ENCODE data around the gene DBF4B.

The DBF4B gene

DNA sequence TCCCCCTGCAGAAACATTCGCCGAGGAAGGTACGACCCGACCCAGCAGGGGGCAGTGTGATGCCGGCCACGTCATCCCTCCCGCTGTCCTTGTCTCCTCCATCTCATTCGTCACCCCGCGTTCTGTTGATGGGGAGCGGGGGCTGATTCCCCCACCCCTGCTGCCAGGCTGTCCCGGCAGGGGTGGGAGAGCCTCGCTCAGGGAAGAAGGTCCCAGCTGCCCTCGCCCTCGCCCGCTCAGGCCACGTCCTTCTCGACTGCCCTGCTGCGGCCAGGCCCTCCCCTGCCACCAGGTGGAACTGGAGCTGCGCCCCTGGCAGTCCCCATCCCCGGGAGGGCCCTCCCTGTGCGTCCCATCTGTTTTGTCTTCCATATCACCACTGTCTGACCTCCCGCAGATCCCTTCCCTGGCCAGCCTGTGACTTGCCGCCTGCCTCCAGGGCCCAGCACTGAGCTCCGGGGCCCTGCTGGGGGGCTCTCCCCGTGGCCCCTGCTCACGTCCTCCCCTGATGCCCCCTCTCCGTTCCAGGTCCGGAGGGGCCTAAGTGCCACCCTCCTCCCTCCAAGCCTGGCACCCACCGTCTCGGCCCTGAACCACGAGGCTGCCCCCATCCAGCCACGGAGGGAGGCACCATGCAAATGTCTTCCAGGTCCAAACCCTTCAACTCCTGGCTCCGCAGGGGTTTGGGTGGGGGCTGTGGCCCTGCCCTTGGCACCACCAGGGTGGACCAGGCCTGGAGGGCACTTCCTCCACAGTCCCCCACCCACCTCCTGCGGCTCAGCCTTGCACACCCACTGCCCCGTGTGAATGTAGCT, 71.0 kb downstream of the DBF4B start:
- DNase-seq = peak; percentile 86

DNA sequence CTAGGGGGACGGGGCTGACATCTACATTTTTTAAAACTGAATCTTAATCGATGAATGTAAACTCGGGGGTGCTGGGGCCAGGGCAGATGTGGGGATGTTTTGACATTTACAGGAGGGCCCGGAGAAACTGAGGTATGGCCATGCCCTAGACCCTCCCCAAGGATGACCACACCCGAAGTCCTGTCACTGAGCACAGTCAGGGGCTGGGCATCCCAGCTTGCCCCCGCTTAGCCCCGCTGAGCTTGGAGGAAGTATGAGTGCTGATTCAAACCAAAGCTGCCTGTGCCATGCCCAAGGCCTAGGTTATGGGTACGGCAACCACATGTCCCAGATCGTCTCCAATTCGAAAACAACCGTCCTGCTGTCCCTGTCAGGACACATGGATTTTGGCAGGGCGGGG, 71.7 kb downstream of the DBF4B start:
- no peak for DNase-seq

DNA sequence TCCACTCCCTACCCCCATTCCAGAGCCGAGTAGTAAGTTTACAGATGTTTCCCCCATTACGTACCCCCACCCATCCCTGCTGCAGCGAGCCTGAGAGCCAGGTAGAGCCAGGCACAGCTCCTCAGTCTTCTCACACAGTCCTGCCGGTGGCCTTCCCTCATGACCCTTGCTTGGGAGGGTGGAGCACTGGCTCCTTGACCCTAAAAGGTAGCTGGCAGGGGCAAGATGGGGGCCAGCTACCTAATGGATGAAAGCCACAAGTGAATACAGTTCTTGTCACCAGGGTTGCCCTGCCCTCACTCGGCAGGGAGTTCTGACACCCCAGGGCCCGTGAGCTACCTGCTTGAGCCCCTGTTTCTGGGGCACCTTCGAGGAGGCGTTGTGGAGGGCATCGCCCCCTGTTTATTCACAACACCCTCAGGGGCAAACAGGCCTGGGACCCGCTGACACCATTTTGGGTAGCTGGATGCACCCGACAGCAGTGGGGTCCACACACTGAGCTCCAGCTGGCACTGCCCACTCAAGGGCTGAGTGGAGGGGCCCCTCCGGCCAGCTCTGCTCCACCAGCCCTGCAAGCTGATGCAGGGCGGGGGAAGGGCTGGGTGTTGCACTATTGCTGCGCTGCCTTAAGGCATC, 72.5 kb downstream of the DBF4B start:
- DNase-seq = no peak

DNA sequence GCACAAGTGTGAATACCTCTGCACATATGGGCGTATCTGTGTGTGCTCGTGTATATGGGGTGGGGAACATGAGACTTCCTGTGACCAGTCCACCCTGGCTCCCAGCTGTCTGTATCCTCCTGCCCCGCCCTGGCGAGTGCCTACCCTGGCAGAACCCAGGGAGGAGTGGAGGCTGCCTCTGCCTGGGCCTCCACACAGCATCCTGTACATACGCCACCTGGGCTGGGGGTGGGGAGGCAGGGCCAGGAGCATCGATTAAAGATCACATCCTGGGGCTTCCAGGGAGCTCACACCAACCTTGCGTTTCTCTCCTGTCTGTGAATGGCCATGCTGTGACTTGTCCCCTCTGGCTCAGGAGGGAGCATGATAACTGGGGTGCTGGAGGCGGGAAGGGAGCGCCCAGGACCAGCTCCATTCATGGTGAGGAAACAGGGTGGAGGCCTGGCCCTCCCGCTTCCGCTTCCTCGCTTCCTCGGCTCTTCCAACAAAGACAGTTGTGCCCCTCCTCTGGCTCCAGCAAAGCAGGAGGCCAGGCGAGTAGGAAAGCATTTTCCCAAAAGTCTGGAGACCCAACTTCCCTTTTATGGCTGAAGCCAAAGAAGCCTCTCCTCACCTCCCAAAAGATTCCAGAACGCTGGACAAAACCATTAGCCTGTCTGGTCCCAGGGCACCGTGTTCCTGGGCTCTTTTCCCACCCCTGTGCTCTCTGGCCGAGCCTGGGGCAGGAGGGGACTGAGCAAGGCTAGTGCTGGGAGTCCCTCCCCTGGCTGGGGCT, 73.3 kb downstream of the DBF4B start:
- DNase-seq = no peak

DNA sequence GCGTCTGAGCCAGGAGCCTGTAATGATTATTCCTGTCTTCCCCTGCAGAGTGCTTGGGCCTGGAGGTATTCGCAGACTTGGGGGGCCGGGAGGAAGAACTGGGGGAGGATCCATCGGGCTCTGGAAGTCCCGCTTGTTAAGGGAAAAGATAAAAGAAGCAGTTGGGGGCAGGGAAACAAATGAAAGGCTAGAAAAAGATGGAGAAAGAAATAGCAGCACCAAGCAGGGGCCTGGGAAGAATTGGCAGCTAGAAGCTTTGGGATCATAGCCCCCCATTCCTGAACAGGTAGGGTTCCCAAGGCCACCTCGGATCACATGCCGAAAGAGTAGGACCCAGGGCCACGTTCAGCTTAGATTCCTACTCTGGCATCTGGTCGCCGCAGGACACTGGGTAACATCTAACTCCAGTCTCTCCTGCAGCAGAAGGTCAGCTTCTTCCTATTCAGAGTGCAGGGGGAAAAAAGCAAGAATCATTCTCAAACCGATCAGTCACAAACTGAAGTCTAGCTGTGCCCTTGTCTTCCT, 73.9 kb downstream of the DBF4B start:
- no peak for DNase-seq

DNA sequence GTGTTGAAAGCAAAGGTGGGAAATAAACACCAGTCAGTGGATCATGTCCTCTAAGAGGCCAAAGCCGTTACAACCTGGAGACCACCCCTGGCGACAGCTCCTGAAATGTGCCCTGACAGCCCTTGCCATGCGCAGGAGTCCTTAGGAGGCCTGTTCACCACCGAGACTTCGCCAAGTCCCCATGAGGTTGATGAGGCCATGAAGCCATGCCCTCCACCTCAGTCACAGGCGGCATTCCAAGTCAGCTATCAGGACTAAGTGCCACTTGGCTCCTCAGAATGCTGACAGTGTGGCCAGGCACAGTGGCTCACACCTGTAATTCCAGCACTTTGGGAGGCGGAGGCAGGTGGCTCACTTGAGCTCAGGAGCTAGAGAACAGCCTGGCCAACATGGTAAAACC, 77.5 kb downstream of the DBF4B start:
- DNase-seq = no peak

DNA sequence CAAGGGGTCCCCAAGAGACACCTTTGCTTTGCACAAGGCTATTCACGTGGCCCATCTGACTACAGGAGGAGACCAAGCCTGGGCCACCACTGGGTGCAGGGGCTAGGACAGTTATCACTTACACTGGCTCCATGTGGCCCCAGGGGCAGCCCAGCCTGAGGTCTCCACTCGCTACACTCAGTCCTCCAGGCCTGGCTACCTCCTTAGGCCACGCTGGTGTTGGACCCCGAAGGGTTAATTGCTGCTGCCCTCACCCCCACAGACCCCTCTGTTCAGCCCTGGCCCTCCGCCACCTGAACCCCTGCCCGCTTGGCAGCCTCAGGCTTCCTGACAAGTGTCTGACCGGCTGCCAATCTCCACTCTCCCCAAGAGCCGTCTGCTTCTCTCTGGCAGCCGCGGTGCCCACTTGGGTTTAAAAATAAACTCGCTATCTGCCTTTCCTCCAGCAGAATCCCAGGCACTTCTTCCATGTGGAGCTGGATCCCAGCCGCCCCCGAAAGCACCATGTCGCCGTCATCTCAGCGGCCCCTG, 78.2 kb downstream of the DBF4B start:
- DNase-seq = no peak

DNA sequence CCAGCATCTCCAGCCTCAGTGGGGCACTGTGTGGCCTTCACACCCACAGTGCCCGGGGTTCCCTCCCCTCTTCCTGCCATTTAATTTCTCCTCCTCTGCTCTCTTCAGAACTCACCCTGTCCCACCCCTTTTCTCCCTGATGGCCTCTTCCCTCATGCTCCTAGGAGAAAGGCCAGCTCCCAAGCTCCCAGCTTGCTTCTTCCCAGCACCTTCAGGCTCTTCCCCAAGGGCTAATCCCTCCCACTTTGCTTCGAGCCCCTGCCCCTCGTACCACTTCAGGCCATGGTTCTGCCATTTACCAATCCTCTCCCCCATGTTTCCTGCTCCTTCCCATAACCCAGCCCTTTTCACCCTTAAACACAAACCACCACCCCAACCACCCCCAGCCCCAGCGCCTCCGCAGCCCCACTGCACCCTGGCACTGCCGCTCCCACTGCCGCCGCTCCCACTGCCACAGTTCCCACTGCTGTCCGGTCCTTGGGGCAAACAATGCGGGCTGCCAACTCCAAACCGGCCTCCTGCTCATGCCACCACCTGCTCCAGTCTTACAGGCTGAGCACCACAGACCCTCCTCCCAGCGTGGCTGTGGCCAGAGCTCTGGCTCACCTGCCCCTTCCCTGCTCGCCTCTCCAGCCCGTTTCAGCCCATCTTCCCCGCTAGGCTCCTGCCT, 78.9 kb downstream of the DBF4B start:
- DNase-seq = no peak

DNA sequence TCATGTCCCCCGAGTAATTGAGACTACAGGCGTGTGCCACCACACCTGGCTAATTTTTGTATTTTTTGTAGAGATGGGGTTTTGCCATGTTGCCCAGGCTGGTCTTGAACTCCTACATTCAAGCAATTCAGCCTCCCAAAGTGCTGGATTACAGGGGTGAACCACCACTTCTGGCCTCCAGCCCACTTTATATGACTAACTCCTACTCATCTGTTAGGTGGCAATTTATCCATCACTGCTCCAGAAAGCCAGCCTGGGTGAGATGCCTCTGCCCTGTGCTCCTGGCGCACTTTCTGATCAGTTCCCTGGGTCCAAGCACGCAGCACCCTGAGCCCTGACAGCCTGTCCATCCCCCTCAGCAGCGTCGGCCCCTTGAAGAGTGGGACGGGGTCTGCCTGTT, 79.7 kb downstream of the DBF4B start:
- DNase-seq = no peak

DNA sequence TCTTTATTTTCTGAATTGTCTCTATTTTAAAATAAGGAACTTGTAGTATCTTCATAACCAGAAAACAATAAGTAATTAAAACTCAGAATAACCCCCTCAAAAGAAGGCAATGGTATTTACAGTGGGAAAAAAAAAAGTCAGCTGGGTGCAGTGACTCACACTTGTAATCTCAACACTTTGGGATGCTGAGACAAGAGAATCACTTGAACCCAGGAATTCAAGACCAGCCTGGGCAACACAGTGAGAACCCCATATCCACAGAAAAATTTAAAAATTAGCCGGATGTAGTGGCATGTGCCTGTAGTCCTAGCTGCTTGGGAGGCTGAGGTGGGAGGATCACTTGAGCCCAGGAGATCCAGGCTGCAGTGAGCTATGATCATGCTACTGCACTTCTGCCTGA, 83.8 kb downstream of the DBF4B start:
- DNase-seq = no peak

DNA sequence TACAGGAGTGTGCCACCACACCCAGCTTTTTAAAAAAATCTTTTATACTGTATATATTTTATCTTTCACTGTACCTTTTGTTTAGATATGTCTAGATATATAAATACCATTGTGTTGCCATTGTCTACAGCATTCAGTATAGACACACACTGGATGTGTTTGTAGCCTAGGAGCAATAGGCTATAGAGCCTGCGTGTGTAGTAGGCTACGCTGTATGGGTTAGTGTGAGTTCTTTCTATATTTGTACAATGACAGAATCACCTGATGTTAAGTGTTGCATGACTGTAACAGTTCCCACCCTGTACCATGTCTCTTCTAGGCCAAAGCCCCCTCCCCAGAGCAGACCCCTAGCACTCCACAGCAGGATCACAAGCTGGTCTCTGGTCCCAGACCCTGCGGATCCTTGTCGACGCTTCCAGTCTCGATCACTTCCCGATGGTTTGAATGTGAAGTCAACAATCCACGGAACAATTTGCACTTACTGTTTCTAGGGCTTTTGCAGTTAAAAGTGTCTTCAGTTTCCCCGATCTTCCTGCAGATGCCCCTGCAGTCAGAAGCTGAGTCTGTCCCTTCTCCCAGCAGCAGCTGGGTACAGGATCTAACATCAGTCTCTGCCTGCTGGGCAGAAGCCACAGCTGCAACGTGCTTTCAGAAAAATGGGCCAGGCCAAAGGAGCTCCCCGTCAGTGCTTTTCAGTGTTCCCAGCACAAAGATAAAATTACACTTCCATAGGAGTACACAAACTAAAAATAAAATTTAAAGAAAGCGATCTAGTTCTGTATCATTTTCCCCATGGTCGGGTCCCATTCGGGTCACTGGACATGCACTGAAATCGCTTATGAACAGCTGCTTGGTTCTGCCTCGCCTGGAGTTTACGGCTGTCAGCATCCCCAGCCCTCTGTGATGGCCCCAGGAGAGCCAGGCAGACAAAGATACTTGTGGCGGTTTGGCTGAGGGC, 85.7 kb downstream of the DBF4B start:
- DNase-seq = no peak

DNA sequence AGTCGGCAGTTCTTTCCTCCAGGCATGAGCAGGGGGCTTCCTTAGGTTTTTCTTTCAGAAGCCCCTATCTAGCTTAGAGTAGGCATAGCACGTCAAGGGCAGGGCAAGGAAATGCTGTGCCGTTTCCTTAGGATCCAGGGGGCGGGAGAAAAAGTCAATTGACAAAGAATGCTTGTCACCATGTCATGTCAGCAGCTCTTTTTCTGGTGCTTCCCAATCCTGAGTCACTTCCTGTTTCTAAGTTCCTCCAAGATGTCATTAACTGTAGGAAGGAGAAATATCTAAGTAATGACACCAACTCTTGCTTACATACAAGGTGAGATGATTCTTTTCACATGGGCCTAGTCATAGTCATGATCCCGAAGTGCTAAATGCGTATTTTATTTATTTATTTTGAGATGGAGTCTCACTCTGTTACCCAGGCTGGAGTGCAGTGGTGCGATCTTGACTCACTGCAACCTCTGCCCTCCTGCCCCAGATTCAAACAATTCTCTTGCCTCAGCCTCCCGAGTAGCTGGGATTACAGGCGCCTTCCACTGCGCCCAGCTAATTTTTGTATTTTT, 86.5 kb downstream of the DBF4B start:
- DNase-seq = no peak

DNA sequence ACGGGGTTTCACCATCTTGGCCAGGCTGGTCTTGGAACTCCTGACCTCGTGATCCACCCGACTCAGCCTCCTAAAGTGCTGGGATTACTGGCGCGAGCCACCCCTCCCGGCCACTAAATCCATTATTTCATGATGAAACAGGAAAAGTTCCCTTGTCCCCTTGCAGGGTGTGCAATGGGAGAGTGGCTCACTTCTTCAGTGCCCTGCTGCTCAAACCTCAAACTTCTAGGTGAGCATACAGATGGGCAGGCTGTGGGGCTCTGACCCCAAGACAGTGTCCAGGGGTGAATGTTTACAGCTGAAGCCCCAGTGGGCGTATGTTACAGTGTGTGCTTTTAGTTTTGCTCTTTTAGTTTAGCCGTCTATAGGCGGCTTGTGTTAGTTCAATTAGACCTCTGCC, 87.0 kb downstream of the DBF4B start:
- no peak for DNase-seq

DNA sequence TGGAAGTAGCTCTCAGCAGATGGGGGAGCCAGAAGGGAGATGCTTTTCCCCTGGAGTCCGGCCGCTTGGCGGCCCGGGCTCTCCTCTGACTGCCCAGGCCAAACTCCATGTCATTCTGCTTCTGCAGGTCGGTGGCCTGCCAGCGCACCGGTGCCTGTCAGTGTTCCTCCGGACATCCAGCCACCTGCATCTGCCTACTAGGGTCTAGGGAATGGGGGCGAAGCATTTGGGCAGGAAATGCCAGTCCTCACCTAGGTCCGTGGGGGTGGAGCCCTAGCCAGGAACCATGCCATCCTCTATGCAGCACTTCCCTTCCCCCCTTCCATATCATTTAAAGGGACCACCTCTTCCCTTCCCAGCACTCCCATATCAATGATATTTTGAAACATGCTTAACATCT, 87.5 kb downstream of the DBF4B start:
- DNase-seq = no peak

DNA sequence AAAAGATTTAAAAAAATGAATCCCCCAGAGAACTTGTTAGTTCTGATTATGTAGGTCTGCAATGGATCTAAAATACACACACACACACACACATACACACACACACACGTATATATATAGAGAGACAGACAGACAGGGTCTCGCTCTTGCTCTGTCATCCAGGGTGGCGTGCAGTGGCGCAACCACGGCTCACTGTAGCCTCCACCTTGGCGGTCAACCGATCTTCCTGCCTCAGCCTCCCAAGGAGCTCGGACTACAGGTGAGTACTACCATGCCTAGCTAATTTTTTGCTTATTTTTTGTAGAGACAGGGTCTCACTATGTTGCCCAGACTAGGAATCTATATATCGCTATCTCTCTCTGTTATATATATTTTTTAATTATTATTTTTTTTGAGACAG, 88.3 kb downstream of the DBF4B start:
- DNase-seq = no peak

DNA sequence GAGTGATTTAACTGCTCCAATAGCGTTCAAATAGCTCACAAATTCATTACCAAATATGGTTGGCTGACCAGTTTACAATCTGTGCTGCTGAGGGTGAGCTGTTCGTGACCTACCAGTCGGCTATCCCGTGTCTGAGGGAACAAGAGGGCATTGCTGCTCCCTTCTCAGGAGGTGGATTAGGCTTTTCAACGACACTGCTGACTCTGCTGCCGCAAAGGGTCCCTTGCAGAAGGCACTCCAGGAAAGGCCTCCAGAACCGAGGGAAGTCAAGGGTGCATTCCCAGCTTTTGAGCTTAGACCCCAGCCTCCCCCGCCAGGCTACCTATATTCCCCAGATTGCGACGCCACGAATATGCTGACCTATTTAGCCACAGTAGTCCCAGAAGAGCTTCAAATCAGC, 89.3 kb downstream of the DBF4B start:
- no peak for DNase-seq

DNA sequence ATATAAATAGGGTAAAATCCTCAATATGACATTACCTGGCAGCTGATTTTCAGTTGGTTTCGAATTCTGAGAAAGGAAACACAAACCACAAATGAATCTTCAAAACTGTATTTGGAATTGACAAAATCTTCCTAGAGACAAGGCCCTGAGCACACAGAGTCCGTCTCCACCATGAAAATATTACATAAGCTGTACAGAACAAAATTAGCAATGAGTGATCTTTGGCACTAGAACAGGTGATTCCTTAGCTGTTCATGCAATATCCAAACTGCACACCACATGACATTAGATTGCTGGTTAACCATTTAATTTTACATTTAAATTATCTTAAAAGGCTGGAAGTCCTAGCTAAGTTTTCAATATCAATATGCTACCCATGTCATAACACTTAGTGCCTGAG, 89.9 kb downstream of the DBF4B start:
- DNase-seq = no peak

Measured in stimulated activated CD4-positive, alpha-beta T cell treated with anti-CD3 and anti-CD28 coated beads, Interleukin-4, amount 100 ng/mL, for 24 hours (primary cell).